HepG2 (cell line): ENCODE measurements around the gene STKLD1. TPM values are rescaled to one million over a fixed set of nuclear protein-coding genes. Genes with fewer than 3 reads are reported as not detected.
A peak's percentile ranks its signal among the peaks of the same experiment; 100 is the strongest.

ENCODE experiments used
- ADNP ChIP-seq: sonication (generic); formaldehyde crosslinking; IDR thresholded peaks from 2 replicates; pipeline ENCODE4 v1.4.0; 2020; ENCODE audit warnings: missing genetic modification reagents
- GATAD1 ChIP-seq: IDR thresholded peaks from 2 replicates; pipeline ENCODE4 v1.6.1; 2016; ENCODE audit warnings: missing genetic modification reagents, missing compliant biosample characterization
- GFI1 ChIP-seq: sonication (generic); formaldehyde crosslinking; IDR thresholded peaks from 2 replicates; pipeline ENCODE4 v1.5.0; 2020; ENCODE audit warnings: missing genetic modification reagents, mild to moderate bottlenecking, borderline replicate concordance
- KLF11 ChIP-seq: IDR thresholded peaks from 2 replicates; pipeline ENCODE4 v1.6.1; 2016; ENCODE audit warnings: missing compliant biosample characterization
- PCBP2 ChIP-seq: fragments of 200-400 bp; formaldehyde crosslinking; optimal IDR thresholded peaks from 2 replicates; pipeline ENCODE3; 2018; ENCODE audit warnings: low read length, low read depth; ENCODE audit not compliant: poor library complexity, severe bottlenecking
- PRMT3 ChIP-seq: sonication (generic); formaldehyde crosslinking; IDR thresholded peaks from 2 replicates; pipeline ENCODE4 v1.8.1; 2022; ENCODE audit warnings: low read depth, mild to moderate bottlenecking, moderate library complexity, missing genetic modification reagents, borderline replicate concordance
- SOX6 ChIP-seq, 2 experiments: fragments of 450-650 bp in 1 of 2; sonication (generic) in 1 of 2; formaldehyde crosslinking in 1 of 2; IDR thresholded peaks; 2 replicates each; pipeline versions ENCODE4 v1.4.0 to v1.6.1; 2017 to 2020; ENCODE audit warnings: antibody characterized with exemption in 1 of 2, mild to moderate bottlenecking in 1 of 2, missing genetic modification reagents in 1 of 2
- TCF12 ChIP-seq, 2 experiments: fragments of 450-650 bp in 1 of 2; sonication (generic) in 1 of 2; formaldehyde crosslinking in 1 of 2; IDR thresholded peaks; 2 replicates each; pipeline versions ENCODE4 v1.6.1 to v1.8.0; 2017 to 2022; ENCODE audit warnings: antibody characterized with exemption in 1 of 2, mild to moderate bottlenecking in 1 of 2, missing genetic modification reagents in 1 of 2, moderate library complexity in 1 of 2
- TEAD2 ChIP-seq: sonication (generic); formaldehyde crosslinking; IDR thresholded peaks from 2 replicates; pipeline ENCODE4 v1.9.0; 2021; ENCODE audit warnings: missing genetic modification reagents
- TEAD3 ChIP-seq: optimal IDR thresholded peaks from 2 replicates; pipeline ENCODE3; 2016; ENCODE audit warnings: borderline replicate concordance
- U2AF1 ChIP-seq: fragments of 200-400 bp; formaldehyde crosslinking; optimal IDR thresholded peaks from 2 replicates; pipeline ENCODE3; 2017; ENCODE audit warnings: mild to moderate bottlenecking, low read depth, low read length
- ZNF317 ChIP-seq: sonication (generic); formaldehyde crosslinking; IDR thresholded peaks from 2 replicates; pipeline ENCODE4 v1.5.0; 2020; ENCODE audit warnings: mild to moderate bottlenecking, missing genetic modification reagents
- ZNF382 ChIP-seq: sonication (generic); formaldehyde crosslinking; IDR thresholded peaks from 2 replicates; pipeline ENCODE4 v1.5.0; 2020; ENCODE audit warnings: missing genetic modification reagents, mild to moderate bottlenecking, borderline replicate concordance
- ZNF496 ChIP-seq: sonication (generic); formaldehyde crosslinking; IDR thresholded peaks from 2 replicates; pipeline ENCODE4 v1.8.1; 2023; ENCODE audit warnings: mild to moderate bottlenecking, moderate library complexity, missing genetic modification reagents; ENCODE audit not compliant: insufficient replicate concordance
- ZNF564 ChIP-seq: sonication (generic); formaldehyde crosslinking; IDR thresholded peaks from 2 replicates; pipeline ENCODE4 v1.8.1; 2023; ENCODE audit warnings: mild to moderate bottlenecking, missing genetic modification reagents
- ZNF773 ChIP-seq: sonication (generic); formaldehyde crosslinking; IDR thresholded peaks from 2 replicates; pipeline ENCODE4 v1.4.0; 2020; ENCODE audit warnings: missing genetic modification reagents, borderline replicate concordance
- polyA plus RNA-seq, 8 experiments: library from polyadenylated mRNA; depleted of rRNA in 3 of 8; stranded (reverse) in 7 of 8; unstranded in 1 of 8; fragments of >200 nt; fragmentation: Illumina TruSeq in 4 of 8; extraction: Trizol in 4 of 8; gene quantifications; 2 replicates each; pipeline versions ENCODE4 v1.2.1 to v1.2.3, GENCODE V29; 2011 to 2016; ENCODE audit warnings: low read depth in 4 of 8, missing spikeins in 1 of 8, mixed read lengths in 1 of 8; ENCODE audit not compliant: insufficient read depth in 1 of 8
- total RNA-seq, 5 experiments: library from RNA; depleted of rRNA; stranded (reverse); fragments of >200 nt; fragmentation: Illumina TruSeq; extraction: Trizol; gene quantifications; 2 replicates each; pipeline ENCODE4 v1.2.3, GENCODE V29; 2016; ENCODE audit warnings: low read depth in 1 of 5
- TF ChIP-seq, protein P1 (sequence below): IDR thresholded peaks from 2 replicates; pipeline ENCODE4 v1.4.0; 2020; ENCODE audit warnings: mild to moderate bottlenecking, missing genetic modification reagents
- TF ChIP-seq, protein P2 (sequence below): sonication (generic); formaldehyde crosslinking; conservative IDR thresholded peaks from 2 replicates; pipeline ENCODE4 v1.8.0; 2022; ENCODE audit warnings: low read depth, missing genetic modification reagents
- TF ChIP-seq, protein P3 (sequence below): sonication (generic); formaldehyde crosslinking; IDR thresholded peaks from 2 replicates; pipeline ENCODE4 v1.4.0; 2020; ENCODE audit warnings: mild to moderate bottlenecking, low read depth, missing genetic modification reagents
- TF ChIP-seq, protein P4 (sequence below): sonication (generic); formaldehyde crosslinking; IDR thresholded peaks from 2 replicates; pipeline ENCODE4 v1.4.0; 2020; ENCODE audit warnings: missing genetic modification reagents, borderline replicate concordance

The STKLD1 gene
- total and polyA plus RNA-seq, 2 of the 13 experiments (the other 11 are each of a cell fraction or from before 2014, with no cell fraction given) = 1.5 to 2.2 TPM

DNA sequence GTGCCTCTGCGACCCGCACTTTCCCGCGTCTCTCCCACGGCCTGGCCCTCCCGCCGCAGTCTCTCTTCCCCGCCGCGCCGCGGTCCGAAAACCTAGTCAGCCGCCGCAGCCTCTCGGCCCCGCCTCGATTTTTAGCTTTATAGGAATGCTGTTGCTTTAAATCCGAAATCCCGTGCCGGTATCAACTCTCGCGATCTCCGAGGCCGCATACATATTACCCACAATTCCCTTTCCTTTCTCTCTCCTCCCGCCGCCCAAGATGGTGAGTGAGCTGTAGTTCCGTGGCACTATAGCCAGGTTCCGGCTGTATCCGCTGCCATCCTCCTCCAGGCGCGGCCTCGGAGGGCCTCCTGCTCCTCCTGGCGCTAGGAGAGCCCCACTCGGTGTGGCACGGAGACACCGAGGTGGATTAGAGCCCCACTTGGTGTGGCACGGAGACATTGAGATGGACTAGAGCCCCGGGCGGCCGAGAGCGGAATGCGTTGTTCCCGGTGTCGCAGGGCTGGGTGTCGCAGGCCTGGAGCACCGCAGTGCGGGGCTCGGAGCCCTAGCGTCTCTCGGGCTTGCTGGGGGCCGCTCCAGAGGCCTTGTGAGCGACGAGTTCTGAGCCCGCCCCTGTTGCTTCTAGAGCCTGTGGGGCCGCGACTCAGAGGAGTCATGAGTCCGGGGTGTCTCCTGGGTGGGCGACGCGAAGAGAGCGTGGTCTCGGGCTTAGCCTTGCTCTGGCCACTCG is 28.0 kb upstream of the STKLD1 start, which contains the start of the genes MED22 and RPL7A (continued):
- TF ChIP-seq ZNF496 (CRISPR knock-in tag) = no peak
- TF ChIP-seq ZNF382 (CRISPR knock-in tag) = no peak
- TF ChIP-seq ZNF564 = 0 out of 2 replicates have a peak, but pooled peaks have one; percentile 45
- no peak for TF ChIP-seq TCF12 (IDR thresholded peaks at IDR 0.05)
- 0 out of 2 replicates have a peak, but pooled peaks have one; percentile 58 for TF ChIP-seq TCF12 (CRISPR knock-in tag; IDR thresholded peaks at IDR 0.05)
- TF ChIP-seq, protein P1, sequence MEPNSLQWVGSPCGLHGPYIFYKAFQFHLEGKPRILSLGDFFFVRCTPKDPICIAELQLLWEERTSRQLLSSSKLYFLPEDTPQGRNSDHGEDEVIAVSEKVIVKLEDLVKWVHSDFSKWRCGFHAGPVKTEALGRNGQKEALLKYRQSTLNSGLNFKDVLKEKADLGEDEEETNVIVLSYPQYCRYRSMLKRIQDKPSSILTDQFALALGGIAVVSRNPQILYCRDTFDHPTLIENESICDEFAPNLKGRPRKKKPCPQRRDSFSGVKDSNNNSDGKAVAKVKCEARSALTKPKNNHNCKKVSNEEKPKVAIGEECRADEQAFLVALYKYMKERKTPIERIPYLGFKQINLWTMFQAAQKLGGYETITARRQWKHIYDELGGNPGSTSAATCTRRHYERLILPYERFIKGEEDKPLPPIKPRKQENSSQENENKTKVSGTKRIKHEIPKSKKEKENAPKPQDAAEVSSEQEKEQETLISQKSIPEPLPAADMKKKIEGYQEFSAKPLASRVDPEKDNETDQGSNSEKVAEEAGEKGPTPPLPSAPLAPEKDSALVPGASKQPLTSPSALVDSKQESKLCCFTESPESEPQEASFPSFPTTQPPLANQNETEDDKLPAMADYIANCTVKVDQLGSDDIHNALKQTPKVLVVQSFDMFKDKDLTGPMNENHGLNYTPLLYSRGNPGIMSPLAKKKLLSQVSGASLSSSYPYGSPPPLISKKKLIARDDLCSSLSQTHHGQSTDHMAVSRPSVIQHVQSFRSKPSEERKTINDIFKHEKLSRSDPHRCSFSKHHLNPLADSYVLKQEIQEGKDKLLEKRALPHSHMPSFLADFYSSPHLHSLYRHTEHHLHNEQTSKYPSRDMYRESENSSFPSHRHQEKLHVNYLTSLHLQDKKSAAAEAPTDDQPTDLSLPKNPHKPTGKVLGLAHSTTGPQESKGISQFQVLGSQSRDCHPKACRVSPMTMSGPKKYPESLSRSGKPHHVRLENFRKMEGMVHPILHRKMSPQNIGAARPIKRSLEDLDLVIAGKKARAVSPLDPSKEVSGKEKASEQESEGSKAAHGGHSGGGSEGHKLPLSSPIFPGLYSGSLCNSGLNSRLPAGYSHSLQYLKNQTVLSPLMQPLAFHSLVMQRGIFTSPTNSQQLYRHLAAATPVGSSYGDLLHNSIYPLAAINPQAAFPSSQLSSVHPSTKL = no peak
- peak; percentile 64; the same call in 1 of the 2 replicates for TF ChIP-seq ZNF317 (CRISPR knock-in tag)
- no peak for TF ChIP-seq SOX6 (IDR thresholded peaks at IDR 0.05)
- TF ChIP-seq SOX6 (CRISPR knock-in tag; IDR thresholded peaks at IDR 0.05) = peak; percentile 46
- TF ChIP-seq, protein P2, sequence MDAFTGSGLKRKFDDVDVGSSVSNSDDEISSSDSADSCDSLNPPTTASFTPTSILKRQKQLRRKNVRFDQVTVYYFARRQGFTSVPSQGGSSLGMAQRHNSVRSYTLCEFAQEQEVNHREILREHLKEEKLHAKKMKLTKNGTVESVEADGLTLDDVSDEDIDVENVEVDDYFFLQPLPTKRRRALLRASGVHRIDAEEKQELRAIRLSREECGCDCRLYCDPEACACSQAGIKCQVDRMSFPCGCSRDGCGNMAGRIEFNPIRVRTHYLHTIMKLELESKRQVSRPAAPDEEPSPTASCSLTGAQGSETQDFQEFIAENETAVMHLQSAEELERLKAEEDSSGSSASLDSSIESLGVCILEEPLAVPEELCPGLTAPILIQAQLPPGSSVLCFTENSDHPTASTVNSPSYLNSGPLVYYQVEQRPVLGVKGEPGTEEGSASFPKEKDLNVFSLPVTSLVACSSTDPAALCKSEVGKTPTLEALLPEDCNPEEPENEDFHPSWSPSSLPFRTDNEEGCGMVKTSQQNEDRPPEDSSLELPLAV (CRISPR knock-in tag) = no peak
- TF ChIP-seq U2AF1 = peak; percentile 60
- TF ChIP-seq ZNF773 (CRISPR knock-in tag) = no peak
- TF ChIP-seq, protein P3, sequence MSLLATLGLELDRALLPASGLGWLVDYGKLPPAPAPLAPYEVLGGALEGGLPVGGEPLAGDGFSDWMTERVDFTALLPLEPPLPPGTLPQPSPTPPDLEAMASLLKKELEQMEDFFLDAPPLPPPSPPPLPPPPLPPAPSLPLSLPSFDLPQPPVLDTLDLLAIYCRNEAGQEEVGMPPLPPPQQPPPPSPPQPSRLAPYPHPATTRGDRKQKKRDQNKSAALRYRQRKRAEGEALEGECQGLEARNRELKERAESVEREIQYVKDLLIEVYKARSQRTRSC (CRISPR knock-in tag) = no peak
- peak; percentile 64 for TF ChIP-seq TEAD3 (CRISPR knock-in tag)
- TF ChIP-seq PCBP2 = no peak
- no peak for TF ChIP-seq PRMT3
- TF ChIP-seq GFI1 (CRISPR knock-in tag) = peak; percentile 37; the same call in 1 of the 2 replicates
- no peak for TF ChIP-seq TEAD2
- TF ChIP-seq, protein P4, sequence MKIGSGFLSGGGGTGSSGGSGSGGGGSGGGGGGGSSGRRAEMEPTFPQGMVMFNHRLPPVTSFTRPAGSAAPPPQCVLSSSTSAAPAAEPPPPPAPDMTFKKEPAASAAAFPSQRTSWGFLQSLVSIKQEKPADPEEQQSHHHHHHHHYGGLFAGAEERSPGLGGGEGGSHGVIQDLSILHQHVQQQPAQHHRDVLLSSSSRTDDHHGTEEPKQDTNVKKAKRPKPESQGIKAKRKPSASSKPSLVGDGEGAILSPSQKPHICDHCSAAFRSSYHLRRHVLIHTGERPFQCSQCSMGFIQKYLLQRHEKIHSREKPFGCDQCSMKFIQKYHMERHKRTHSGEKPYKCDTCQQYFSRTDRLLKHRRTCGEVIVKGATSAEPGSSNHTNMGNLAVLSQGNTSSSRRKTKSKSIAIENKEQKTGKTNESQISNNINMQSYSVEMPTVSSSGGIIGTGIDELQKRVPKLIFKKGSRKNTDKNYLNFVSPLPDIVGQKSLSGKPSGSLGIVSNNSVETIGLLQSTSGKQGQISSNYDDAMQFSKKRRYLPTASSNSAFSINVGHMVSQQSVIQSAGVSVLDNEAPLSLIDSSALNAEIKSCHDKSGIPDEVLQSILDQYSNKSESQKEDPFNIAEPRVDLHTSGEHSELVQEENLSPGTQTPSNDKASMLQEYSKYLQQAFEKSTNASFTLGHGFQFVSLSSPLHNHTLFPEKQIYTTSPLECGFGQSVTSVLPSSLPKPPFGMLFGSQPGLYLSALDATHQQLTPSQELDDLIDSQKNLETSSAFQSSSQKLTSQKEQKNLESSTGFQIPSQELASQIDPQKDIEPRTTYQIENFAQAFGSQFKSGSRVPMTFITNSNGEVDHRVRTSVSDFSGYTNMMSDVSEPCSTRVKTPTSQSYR (CRISPR knock-in tag) = no peak
- peak; percentile 87 for TF ChIP-seq GATAD1 (CRISPR knock-in tag)
- no peak for TF ChIP-seq ADNP (CRISPR knock-in tag)
- TF ChIP-seq KLF11 = no peak
